ENCODE results near the gene STMN1.

STMN1 gene

DNA sequence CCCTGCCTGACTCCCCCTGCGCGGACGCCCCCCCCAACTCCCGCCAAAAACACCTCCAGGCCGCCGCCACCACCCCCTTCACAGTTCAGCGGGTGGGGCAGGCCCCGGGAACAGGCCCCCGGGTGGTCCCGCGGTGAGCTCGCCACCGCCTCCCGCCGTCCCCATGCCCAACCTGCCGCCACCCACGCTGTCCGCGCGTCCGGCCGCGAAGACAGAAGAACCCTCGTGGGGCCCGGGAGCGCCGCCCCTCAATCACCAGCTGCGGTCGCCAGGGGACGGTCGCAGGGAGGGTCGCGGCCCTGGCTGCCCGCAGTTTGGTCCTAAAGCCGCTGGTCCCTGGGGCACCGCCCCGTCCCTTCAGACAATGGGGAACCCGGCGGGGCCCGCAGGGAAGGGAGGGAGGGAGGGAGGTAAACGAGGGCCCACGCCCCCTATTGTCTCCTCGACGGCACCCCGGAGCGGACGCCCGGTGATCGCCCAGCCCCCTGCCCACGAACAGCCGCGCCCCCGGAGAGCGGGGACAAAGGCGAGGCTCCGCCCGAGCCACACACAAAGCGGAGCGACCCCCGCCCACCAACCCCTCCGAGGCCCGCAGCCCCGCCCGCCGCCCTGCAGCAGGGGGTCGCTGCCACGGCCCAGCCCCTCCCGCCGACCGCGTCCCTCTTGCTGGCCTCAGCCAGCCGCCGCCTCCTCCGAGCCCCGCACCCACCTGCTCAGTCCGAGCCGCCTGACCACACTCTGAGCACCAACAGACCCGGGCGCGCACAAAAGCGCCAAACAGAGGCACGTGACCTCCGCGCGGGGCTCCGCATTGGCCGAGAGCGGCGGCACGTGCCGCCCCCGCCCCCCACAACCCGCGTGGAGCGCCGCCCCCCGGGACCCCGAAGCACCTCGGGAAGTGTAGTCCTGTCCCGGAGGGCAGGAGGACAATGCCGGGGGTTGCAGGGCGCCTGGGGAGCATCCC lies at the start of gene STMN1:
Gene STMN1, minus strand, starts transcription at position 740 of the 964 bp plus-strand sequence. CDS start 1,743 bp downstream, outside the sequence.
- H3K27ac ChIP-seq, result peak within 1 kb of the TSS; percentile 91
- ChIA-PET CTCF (interaction anchor here (0.6 to 1.9 kb wide), 3 partner anchors 10 to 369 kb away, joined by 3 to 10 read pairs (median 4); no protein-coding TSS in a partner anchor), POLR2A (ENCODE audit: low non-redundant PET) (interaction anchor here (0.8 kb wide), 1 partner anchor 30 kb away, joined by 3 read pairs; the partner anchor contains the start of gene PAQR7)
- DNase-seq (ENCODE audit: low spot score), result peak; percentile 90
- no peak for TF ChIP-seq CTCF (conservative IDR thresholded peaks at IDR 0.05; ENCODE audit: low read depth)

DNA sequence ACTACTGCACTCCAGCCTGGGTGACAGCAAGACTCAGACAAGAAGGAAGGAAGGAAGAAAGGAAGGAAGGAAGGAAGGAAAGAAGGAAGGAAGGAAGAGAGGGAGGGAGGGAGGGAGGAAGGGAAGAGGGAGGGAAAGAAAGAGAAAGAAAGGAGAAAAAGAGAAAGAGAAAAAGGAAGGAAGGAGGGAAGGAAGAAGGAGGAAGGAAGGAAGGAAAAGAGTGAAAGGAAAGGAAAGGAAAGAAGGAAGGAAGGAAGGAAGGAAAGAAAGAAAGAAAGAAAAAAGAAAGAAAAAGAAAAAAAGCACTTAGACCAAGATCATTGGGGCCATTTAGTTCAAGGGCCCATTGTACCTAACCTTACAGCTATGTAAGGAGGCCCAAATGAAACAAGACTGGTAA lies 49.3 kb upstream of the STMN1 start:
- H3K27ac ChIP-seq, result no peak overlapping the region
- no peak for DNase-seq (ENCODE audit: low spot score)
- no peak for TF ChIP-seq CTCF (conservative IDR thresholded peaks at IDR 0.05; ENCODE audit: low read depth)
- POLR2A ChIA-PET (ENCODE audit: low non-redundant PET), result no interaction called here
- CTCF ChIA-PET, result no interaction called here

DNA sequence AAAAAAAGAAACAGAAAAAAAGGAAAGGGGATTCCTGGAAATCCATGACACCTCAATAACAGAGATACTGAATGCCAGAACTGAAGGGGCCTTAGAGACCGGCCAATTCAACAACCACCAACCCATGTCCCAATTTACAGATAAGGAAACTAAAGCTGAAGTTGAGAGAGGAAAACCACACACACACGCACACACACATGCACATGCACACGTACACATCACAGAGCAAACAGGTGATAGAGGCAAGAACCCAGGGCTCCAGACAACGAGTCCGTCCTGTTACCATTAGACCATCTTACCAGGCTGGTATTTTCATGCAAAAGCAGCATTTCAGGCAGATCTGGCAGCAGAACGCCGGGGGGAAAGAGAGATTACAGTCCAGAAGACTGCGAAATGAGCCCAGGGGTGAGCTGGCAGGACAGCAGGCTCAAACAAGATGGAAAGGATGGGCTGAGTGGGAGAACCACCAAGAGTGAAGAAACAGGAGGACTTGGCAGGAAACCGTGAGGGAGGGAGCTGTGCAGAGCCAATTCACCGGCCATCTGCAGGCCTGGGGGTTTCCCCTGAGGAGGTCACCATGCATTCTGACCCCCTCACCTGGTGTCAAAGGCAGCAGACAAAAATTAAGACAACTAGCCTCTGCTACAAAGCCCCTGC lies 48.2 kb upstream of the STMN1 start:
- H3K27ac ChIP-seq, result no peak overlapping the region
- no peak for TF ChIP-seq CTCF (conservative IDR thresholded peaks at IDR 0.05; ENCODE audit: low read depth)
- CTCF ChIA-PET, result interaction anchor here (0.6 to 0.7 kb wide), 3 partner anchors 8 to 43 kb away, joined by 3 to 7 read pairs (median 4); partner anchors contain the start of gene PAFAH2
- POLR2A ChIA-PET (ENCODE audit: low non-redundant PET), result no interaction called here
- no peak for DNase-seq (ENCODE audit: low spot score)

DNA sequence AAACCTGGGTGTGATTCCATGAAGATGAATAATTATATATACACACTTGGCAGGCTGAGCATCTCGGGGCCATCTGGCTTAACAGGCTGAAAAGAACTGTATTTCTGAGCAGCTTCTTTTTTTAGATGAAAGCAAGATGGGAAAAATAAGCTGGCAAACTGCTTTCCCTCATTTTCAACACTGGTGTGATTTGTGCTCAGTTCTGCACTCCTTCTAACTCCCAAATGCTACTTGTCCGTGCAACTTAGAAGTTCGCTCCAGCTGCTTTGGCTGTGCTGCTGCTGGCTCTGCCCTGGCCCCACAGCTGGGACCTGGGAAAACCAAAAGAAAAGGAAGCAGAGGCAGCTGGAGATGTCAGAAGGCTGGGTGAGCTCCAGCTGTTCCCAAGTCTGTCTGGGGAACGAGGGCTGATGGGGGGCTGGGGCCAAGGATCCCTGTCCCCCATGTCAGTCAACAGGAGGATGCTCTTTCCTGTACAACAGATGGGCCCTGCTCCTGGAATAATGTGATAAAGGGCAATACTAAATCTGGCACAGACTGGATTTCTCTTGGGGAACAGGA lies 46.7 kb upstream of the STMN1 start:
- DNase-seq (ENCODE audit: low spot score), result no peak
- no peak overlapping the region for H3K27ac ChIP-seq
- POLR2A ChIA-PET (ENCODE audit: low non-redundant PET), result no interaction called here
- TF ChIP-seq CTCF (conservative IDR thresholded peaks at IDR 0.05; ENCODE audit: low read depth), result no peak
- CTCF ChIA-PET, result no interaction called here

GRCh38 chr1:25948641-25949040 lies 42.4 kb upstream of the STMN1 start:
- no peak for TF ChIP-seq CTCF (conservative IDR thresholded peaks at IDR 0.05; ENCODE audit: low read depth)
- POLR2A ChIA-PET (ENCODE audit: low non-redundant PET), result no interaction called here
- CTCF ChIA-PET, result no interaction called here
- no peak for DNase-seq (ENCODE audit: low spot score)
- no peak overlapping the region for H3K27ac ChIP-seq

- ChIA-PET POLR2A (ENCODE audit: low non-redundant PET) (no interaction called here), CTCF (interaction anchor here (0.6 kb wide), 2 partner anchors 8 to 11 kb away, joined by 4 to 7 read pairs; no protein-coding TSS in a partner anchor)
- no peak overlapping the region for H3K27ac ChIP-seq
- TF ChIP-seq CTCF (conservative IDR thresholded peaks at IDR 0.05; ENCODE audit: low read depth), result no peak
- no peak for DNase-seq (ENCODE audit: low spot score)
Measured at GRCh38 chr1:25947027-25947426, 40.8 kb upstream of the STMN1 start.

All from RWPE1 (cell line).